Lower leg skin (tissue), 3 donors: ENCODE data around the gene TK2.
"Not testable (repeated sequence)": the region's sequence is repeated elsewhere in the genome, so short reads cannot be mapped to it uniquely, and the experiment has no call there.

ENCODE experiments used
- POLR2A ChIP-seq, 2 donors: fragments of 450-650 bp; IDR thresholded peaks; one replicate each; pipeline ENCODE4 v1.6.1; 2016 to 2017; ENCODE audit warnings: antibody characterized with exemption in 2 of 2, mild to moderate bottlenecking in 1 of 2, moderate library complexity in 1 of 2
- TF ChIP-seq, protein P1 (sequence below), 3 donors: fragments of 450-650 bp; IDR thresholded peaks; one replicate each; pipeline ENCODE4 v1.5.1; 2016; ENCODE audit warnings: antibody characterized with exemption in 3 of 3, mild to moderate bottlenecking in 3 of 3, moderate library complexity in 2 of 3

GRCh38 chr16:66466636-66467035, 83.3 kb downstream of the TK2 start:
- TF ChIP-seq, protein P1, sequence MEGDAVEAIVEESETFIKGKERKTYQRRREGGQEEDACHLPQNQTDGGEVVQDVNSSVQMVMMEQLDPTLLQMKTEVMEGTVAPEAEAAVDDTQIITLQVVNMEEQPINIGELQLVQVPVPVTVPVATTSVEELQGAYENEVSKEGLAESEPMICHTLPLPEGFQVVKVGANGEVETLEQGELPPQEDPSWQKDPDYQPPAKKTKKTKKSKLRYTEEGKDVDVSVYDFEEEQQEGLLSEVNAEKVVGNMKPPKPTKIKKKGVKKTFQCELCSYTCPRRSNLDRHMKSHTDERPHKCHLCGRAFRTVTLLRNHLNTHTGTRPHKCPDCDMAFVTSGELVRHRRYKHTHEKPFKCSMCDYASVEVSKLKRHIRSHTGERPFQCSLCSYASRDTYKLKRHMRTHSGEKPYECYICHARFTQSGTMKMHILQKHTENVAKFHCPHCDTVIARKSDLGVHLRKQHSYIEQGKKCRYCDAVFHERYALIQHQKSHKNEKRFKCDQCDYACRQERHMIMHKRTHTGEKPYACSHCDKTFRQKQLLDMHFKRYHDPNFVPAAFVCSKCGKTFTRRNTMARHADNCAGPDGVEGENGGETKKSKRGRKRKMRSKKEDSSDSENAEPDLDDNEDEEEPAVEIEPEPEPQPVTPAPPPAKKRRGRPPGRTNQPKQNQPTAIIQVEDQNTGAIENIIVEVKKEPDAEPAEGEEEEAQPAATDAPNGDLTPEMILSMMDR (IDR thresholded peaks at IDR 0.05): not testable (repeated sequence)
- TF ChIP-seq POLR2A (IDR thresholded peaks at IDR 0.05): not testable (repeated sequence)
